Colonic mucosa (tissue), 4 donors: ENCODE measurements around the gene DOK4. TPM values are rescaled to one million over a fixed set of nuclear protein-coding genes. Genes with fewer than 3 reads are reported as not detected.

Experiments used
- DNase-seq: peaks from one replicate; pipeline ENCODE4 v3.0.0-alpha.2; 2020
- H3K27ac ChIP-seq: fragments of 200-600 bp; one replicate; pipeline ENCODE4 v1.8.0; 2021
- H3K27me3 ChIP-seq: fragments of 200-600 bp; one replicate; pipeline ENCODE4 v1.8.0; 2021
- H3K36me3 ChIP-seq: fragments of 200-600 bp; one replicate; pipeline ENCODE4 v1.8.0; 2021
- H3K4me1 ChIP-seq: fragments of 200-600 bp; one replicate; pipeline ENCODE4 v1.8.0; 2021; ENCODE audit warnings: mild to moderate bottlenecking
- H3K4me3 ChIP-seq: fragments of 200-600 bp; one replicate; pipeline ENCODE4 v1.8.0; 2021
- H3K9ac ChIP-seq, 2 donors: one replicate each; pipeline ENCODE4 v1.7.0; 2013; ENCODE audit warnings: control low read depth in 2 of 2, low read depth in 2 of 2, low read length in 2 of 2
- H3K9me3 ChIP-seq: fragments of 200-600 bp; one replicate; pipeline ENCODE4 v1.8.0; 2021
- intact Hi-C: fragments of 100-400 bp; cut with DNase I; formaldehyde crosslinking; loops from one replicate; pipeline ENCODE4 v1.14.1; 2022
- total RNA-seq, 2 donors: library from RNA; stranded (reverse); fragmentation: NEBNext Ultra II Directional in 1 of 2; extraction: Animal tissue kit (Norgen Biotek cat#: 25700) in 1 of 2; gene quantifications; one replicate each; pipeline ENCODE4 v1.2.1, GENCODE V29; 2021
- TF ChIP-seq, protein P1 (sequence below): fragments of 200-600 bp; IDR thresholded peaks from one replicate; pipeline ENCODE4 v1.8.0; 2022; ENCODE audit warnings: antibody characterized with exemption, mild to moderate bottlenecking
- donor health status: healthy.
- donor health status: DM: no; HTN: no; CAD: no.
- donor health status: DM: no; HTN: no; CAD: no.

The DOK4 gene
- total RNA-seq, 2 donors from 2014 or later, result 121 to 141 TPM

DNA sequence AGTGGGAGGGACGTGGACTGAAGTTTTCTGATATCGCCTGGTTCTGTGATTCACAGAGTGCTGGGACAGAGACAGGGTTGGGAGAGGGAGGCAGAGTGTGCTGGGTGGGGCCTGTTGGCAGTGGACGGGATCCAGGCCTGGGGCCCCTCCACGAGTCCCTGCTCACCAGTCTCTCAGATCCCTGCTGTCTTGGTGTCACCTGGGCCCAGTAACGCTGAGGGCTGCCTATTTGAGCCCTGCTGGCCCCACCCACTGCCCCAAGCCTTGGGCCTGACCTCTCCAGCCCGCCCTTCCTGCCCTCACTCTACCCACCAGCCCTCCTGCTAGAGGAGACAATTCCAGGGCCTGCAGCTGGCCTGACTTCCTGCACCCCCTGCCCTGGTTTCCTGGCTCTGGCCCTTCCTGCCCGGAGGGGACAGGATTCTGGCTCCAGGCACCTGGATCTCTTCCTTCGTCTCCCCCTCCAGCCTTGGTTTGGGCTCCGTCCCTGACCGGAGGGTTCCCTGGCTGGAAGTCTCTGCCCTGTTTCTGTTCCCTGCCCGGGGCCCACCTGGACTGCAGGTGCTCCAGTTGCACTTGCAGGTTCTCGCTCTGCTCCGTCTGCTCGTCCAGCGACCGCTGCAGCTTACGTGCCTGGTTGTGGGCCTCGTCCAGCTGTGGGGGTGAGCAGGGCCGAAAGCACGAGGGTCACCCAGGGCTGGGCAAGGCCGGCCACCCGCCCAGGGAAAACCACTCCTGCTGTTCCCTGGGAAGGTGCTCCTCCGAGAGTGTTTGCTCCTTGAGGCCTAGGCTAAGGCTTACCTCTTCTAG lies 28.7 kb upstream of the DOK4 start:
- TF ChIP-seq, protein P1, sequence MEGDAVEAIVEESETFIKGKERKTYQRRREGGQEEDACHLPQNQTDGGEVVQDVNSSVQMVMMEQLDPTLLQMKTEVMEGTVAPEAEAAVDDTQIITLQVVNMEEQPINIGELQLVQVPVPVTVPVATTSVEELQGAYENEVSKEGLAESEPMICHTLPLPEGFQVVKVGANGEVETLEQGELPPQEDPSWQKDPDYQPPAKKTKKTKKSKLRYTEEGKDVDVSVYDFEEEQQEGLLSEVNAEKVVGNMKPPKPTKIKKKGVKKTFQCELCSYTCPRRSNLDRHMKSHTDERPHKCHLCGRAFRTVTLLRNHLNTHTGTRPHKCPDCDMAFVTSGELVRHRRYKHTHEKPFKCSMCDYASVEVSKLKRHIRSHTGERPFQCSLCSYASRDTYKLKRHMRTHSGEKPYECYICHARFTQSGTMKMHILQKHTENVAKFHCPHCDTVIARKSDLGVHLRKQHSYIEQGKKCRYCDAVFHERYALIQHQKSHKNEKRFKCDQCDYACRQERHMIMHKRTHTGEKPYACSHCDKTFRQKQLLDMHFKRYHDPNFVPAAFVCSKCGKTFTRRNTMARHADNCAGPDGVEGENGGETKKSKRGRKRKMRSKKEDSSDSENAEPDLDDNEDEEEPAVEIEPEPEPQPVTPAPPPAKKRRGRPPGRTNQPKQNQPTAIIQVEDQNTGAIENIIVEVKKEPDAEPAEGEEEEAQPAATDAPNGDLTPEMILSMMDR, result no peak
- H3K27ac ChIP-seq, result no peak overlapping the region
- DNase-seq, result no peak
- no peaks in the 10 kb centered on the region for H3K9me3 ChIP-seq
- no peaks in the 10 kb centered on the region for H3K27me3 ChIP-seq
- H3K4me1 ChIP-seq, result no peaks in the 10 kb centered on the region
- intact Hi-C loops, result loop anchor here (5.0 kb wide), 2 partner anchors 48 to 213 kb away; no protein-coding TSS in a partner anchor
- no peak overlapping the region for H3K4me3 ChIP-seq
- H3K9ac ChIP-seq, result no peak overlapping the region
- H3K36me3 ChIP-seq, result no peaks in the 10 kb centered on the region

DNA sequence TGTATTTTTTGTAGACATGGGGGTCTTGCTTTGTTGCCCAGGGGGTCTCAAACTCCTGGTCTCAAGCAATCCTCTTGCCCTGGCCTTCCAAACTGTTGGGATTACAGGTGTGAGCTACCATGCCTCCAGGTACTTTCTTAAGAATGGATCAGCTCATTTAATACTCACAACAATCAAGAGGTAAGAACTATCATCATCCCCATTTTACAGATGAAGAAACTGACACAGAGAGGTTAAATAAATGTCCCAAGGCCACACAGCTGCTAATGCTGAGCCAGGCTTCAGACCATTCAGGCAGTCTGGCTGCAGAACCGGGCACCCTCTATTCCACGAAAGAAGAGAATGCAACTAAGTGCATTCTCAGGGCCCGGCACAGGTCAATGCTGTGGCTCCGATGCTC lies 28.1 kb upstream of the DOK4 start:
- Histone ChIP-seq H3K9ac (no peak overlapping the region), H3K4me3 (no peak overlapping the region), H3K9me3 (no peaks in the 10 kb centered on the region), H3K27me3 (no peaks in the 10 kb centered on the region), H3K4me1 (no peaks in the 10 kb centered on the region), H3K27ac (no peak overlapping the region), H3K36me3 (no peaks in the 10 kb centered on the region)
- DNase-seq, result no peak
- intact Hi-C loops, result no loop called here
- TF ChIP-seq, protein P1, result no peak

DNA sequence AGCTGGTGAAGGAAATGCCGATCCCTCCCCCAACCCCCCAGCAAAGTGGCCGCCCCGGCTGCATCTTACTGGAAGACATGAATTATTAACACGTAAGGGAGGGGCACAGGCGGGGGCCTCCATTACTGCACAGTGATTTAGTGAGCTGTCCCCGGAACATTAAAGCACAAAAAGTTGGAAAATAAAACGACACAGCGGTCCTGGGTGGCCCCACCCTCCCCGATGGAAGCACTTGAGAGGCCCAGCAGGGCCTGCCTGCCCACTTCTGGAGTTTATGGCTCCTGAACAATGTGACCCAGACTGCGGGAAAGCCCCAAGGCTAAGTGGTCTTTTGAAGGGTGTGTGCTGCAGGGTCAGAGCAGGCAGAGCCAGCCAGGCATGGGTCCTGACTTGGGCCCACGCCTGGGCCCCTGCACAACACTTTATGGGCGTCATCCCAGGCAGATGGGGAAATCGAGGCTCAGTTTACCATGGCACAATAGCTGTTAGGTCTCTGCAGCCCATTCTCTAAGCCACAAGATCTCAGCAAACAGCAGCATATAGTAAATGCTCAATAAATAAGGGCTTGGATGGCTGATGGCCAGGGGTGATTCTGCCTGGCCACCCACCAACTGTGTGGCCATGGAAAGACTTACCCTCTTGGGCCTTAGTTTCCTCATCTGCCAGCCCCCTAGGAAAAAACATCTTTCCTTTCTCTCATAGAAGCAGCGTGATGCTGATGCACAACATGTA lies 27.2 kb upstream of the DOK4 start:
- no peak overlapping the region for H3K9ac ChIP-seq
- no peaks in the 10 kb centered on the region for H3K27me3 ChIP-seq
- H3K4me1 ChIP-seq, result no peaks in the 10 kb centered on the region
- intact Hi-C loops, result no loop called here
- peak; percentile 58 for DNase-seq
- TF ChIP-seq, protein P1, result no peak
- no peaks in the 10 kb centered on the region for H3K36me3 ChIP-seq
- peak overlapping the region; percentile 33 for H3K27ac ChIP-seq
- no peak overlapping the region for H3K4me3 ChIP-seq
- H3K9me3 ChIP-seq, result no peaks in the 10 kb centered on the region

DNA sequence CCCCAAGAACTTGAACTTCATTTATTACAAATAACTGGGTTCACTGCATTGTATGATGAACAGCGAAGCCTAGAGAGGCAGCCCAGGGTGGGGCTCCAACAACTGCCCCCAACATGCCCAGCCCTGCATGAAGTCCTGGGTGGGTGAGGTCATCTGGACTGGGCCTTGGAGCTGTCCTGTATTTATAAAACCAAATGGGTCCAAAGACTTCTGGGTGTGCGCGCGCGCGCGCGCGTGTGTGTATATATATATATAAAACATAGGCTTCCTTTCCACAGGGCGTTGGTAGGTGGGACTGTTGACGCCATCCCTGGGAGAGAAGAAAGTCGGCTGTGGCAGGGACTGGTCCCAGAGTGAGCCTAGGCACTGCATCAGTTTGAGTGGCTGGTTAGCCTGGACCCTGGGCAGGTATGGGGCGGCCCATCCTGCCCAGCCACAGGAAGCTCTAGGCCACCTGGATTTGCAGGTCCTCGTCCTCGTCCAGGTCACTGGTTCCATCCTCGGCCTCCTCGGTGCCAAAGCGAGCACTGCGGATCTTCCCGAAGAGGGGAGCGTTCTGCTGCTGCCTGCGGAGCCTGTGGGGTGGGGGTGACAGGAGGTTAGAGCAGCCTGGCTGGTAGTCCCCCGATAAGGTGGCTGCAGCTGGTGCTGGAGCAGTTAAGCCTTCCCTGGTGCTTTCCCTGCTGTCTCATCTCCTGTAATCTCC lies 26.2 kb upstream of the DOK4 start:
- TF ChIP-seq, protein P1, result no peak
- Histone ChIP-seq H3K4me1 (no peaks in the 10 kb centered on the region), H3K27ac (peak overlapping the region; percentile 33), H3K4me3 (no peak overlapping the region), H3K9me3 (no peaks in the 10 kb centered on the region), H3K36me3 (no peaks in the 10 kb centered on the region), H3K9ac (no peak overlapping the region), H3K27me3 (no peaks in the 10 kb centered on the region)
- intact Hi-C loops, result no loop called here
- DNase-seq, result no peak

DNA sequence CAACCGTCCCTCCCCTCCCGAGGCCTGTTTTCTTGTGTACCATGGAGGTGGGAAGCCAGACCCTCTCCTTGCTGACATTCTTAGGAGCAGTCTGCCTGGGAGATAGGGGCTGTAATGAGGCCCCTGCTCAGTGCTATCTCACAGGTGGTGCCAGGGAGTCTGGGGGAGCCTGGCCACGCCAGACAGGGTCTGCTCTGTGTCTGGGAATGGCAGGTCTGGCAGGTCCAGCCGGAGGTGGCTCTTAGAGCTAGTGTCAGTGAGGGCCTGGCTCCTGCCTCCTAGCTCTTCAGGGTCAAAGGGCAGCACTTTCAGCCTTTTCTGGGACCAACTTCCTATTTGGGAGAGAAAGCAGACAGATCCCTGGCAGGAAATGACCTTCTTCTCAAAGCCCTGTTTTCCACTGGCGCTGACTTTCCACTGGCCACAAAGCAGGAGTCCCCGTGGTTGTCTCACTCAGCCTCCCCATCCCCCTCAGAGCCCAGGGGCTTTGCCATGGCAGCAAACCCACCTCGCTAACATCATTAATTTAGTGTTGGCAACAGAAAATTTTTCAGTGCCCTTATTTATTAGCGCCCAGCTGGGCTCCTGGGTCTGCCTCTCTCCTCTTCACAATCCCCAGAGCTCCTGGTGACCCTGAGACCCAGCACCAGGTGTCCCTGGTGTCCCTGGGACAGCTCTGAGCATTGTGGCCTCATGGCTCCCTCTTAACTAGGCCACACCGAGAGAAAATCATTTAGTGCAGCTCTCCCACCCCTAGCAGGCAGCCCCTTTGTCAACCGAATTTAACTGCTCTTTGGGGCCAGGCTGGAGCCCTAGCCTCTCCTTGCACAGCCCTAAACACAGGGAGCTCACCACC lies 24.0 kb upstream of the DOK4 start:
- Histone ChIP-seq H3K27me3 (no peaks in the 10 kb centered on the region), H3K4me3 (no peak overlapping the region), H3K9ac (no peak overlapping the region), H3K27ac (no peak overlapping the region), H3K9me3 (no peaks in the 10 kb centered on the region), H3K36me3 (no peaks in the 10 kb centered on the region), H3K4me1 (no peaks in the 10 kb centered on the region)
- TF ChIP-seq, protein P1, result no peak
- intact Hi-C loops, result no loop called here
- no peak for DNase-seq
